ENCODE results near the gene ANKRD13B.

Gene ANKRD13B

GRCh38 chr17:29612094-29612403, 19.1 kb downstream of the ANKRD13B start:
- DNase-seq (ENCODE audit: low read depth) = no peak
- no peak overlapping the region for H3K4me3 ChIP-seq (replicated peaks; ENCODE audit: low read depth, low read length)
- TF ChIP-seq CTCF (IDR thresholded peaks at IDR 0.05; ENCODE audit: low read length, missing control alignments) = no peak

GRCh38 chr17:29612404-29613280, 19.7 kb downstream of the ANKRD13B start:
- no peak overlapping the region for H3K4me3 ChIP-seq (replicated peaks; ENCODE audit: low read depth, low read length)
- no peak for DNase-seq (ENCODE audit: low read depth)
- no peak for TF ChIP-seq CTCF (IDR thresholded peaks at IDR 0.05; ENCODE audit: low read length, missing control alignments)

- peak overlapping the region; percentile 10 for H3K4me3 ChIP-seq (replicated peaks; ENCODE audit: low read depth, low read length)
- peak; percentile 46 for TF ChIP-seq CTCF (IDR thresholded peaks at IDR 0.05; ENCODE audit: low read length, missing control alignments)
- peak; percentile 88 for DNase-seq (ENCODE audit: low read depth)
These were observed 20.5 kb downstream of the ANKRD13B start for GRCh38 chr17:29613352-29613837.

- DNase-seq (ENCODE audit: low read depth) = no peak
- H3K4me3 ChIP-seq (replicated peaks; ENCODE audit: low read depth, low read length) = peak overlapping the region; percentile 10
- no peak for TF ChIP-seq CTCF (IDR thresholded peaks at IDR 0.05; ENCODE audit: low read length, missing control alignments)
These were observed 20.9 kb downstream of the ANKRD13B start for GRCh38 chr17:29613856-29614255.

- TF ChIP-seq CTCF (IDR thresholded peaks at IDR 0.05; ENCODE audit: low read length, missing control alignments) = no peak
- no peak overlapping the region for H3K4me3 ChIP-seq (replicated peaks; ENCODE audit: low read depth, low read length)
- DNase-seq (ENCODE audit: low read depth) = no peak
These were observed 21.6 kb downstream of the ANKRD13B start for GRCh38 chr17:29614349-29615047.

GRCh38 chr17:29615048-29615385, 22.1 kb downstream of the ANKRD13B start:
- peak overlapping the region; percentile 15 for H3K4me3 ChIP-seq (replicated peaks; ENCODE audit: low read depth, low read length)
- no peak for TF ChIP-seq CTCF (IDR thresholded peaks at IDR 0.05; ENCODE audit: low read length, missing control alignments)
- no peak for DNase-seq (ENCODE audit: low read depth)

Measured in fibroblast of pulmonary artery (primary cell).